A673 (cell line): ENCODE results near the gene GRIK2. TPM values are rescaled to one million over a fixed set of nuclear protein-coding genes. Genes with fewer than 3 reads are reported as not detected.

Experiments
- BruUV-seq: library from RNA; stranded (reverse); fragments of 400-500 nt; replicated peaks from 2 replicates; lab custom pipeline; 2021; lab: Mats Ljungman, UMichigan
- CTCF ChIA-PET: fragments of 300-600 bp; sonication (Branson Sonifier 250); formaldehyde crosslinking; loops from one replicate; lab custom pipeline; 2022; ENCODE audit warnings: antibody characterized with exemption; lab: Charles Lee
- POLR2A ChIA-PET: fragments of 300-600 bp; sonication (Branson Sonifier 250); formaldehyde crosslinking; loops from one replicate; lab custom pipeline; 2022; ENCODE audit warnings: antibody characterized with exemption; ENCODE audit not compliant: low non-redundant PET; lab: Charles Lee
- DNase-seq: peaks from one replicate; pipeline ENCODE4 v3.0.0-alpha.2; 2015; ENCODE audit warnings: low spot score
- H3K27ac ChIP-seq: fragments of 200-600 bp; sonication (generic); 2 replicates; pipeline ENCODE4 v1.5.1; 2016; ENCODE audit warnings: mixed run types, low read depth, mild to moderate bottlenecking, mixed read lengths, antibody characterized with exemption, low read length; ENCODE audit not compliant: poor library complexity, severe bottlenecking
- H3K27me3 ChIP-seq: fragments of 200-600 bp; sonication (generic); replicated peaks from 2 replicates; pipeline ENCODE4 v1.6.1; 2017; ENCODE audit warnings: mixed run types, low read depth, mild to moderate bottlenecking, mixed read lengths, antibody characterized with exemption, low read length; ENCODE audit not compliant: insufficient read depth, poor library complexity
- H3K36me3 ChIP-seq: fragments of 200-600 bp; sonication (generic); 2 replicates; pipeline ENCODE4 v1.6.1; 2016; ENCODE audit warnings: mixed run types, mild to moderate bottlenecking, mixed read lengths, antibody characterized with exemption, low read length; ENCODE audit not compliant: insufficient read depth, poor library complexity, severe bottlenecking
- H3K4me1 ChIP-seq: fragments of 200-600 bp; sonication (generic); 2 replicates; pipeline ENCODE4 v1.6.1; 2017; ENCODE audit warnings: mixed run types, mild to moderate bottlenecking, mixed read lengths, antibody characterized with exemption, low read length; ENCODE audit not compliant: insufficient read depth, poor library complexity, severe bottlenecking
- H3K4me3 ChIP-seq: fragments of 200-600 bp; sonication (generic); 2 replicates; pipeline ENCODE4 v1.5.1; 2016; ENCODE audit warnings: low read depth, mixed run types, mild to moderate bottlenecking, mixed read lengths, low read length; ENCODE audit not compliant: poor library complexity, severe bottlenecking
- H3K9me3 ChIP-seq: fragments of 200-600 bp; sonication (generic); 2 replicates; pipeline ENCODE4 v1.6.1; 2016; ENCODE audit warnings: mixed run types, low read depth, mild to moderate bottlenecking, mixed read lengths, antibody characterized with exemption, low read length; ENCODE audit not compliant: poor library complexity, severe bottlenecking
- EZH2 ChIP-seq: fragments of 200-600 bp; sonication (generic); IDR thresholded peaks from 2 replicates; pipeline ENCODE4 v1.6.1; 2017; ENCODE audit warnings: borderline replicate concordance, low read depth, mild to moderate bottlenecking, mixed read lengths, antibody characterized with exemption, low read length; ENCODE audit not compliant: poor library complexity, severe bottlenecking
- intact Hi-C: fragments of 100-400 bp; cut with micrococcal nuclease; formaldehyde crosslinking; loops from one replicate; pipeline ENCODE4 v1.10.0; 2022; ENCODE audit not compliant: unreplicated experiment
- total RNA-seq: library from RNA; stranded (reverse); gene quantifications from 2 replicates; pipeline ENCODE4 v1.2.3, GENCODE V29; 2021
- TF ChIP-seq, protein P1 (sequence below): fragments of 300-800, 200-600 bp; sonication (generic); conservative IDR thresholded peaks from 2 replicates; pipeline ENCODE4 v1.5.1; 2017; ENCODE audit warnings: low read depth, mild to moderate bottlenecking, antibody characterized with exemption, low read length, moderate library complexity, mixed read lengths

The GRIK2 gene
- total RNA-seq, 1 experiment from 2014 or later = 62.1 TPM

DNA sequence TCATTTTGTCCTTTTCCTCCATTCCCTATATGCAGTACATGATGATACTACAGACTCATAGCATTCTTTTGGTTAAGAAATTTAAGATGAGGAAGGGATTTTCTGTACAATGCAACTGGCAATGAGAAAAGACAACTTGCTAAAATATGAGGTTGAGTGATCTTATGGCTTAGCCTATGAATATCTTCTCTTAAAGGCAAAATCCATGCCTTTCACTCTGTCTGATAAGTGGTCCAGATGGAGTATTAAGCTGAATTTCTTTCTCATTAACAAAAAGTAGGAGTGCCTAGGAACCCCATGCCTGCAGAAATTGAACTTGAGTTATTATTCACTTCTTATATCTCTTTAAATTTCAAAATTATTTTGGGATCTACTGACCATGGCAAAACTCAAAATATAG is 135.3 kb downstream of the GRIK2 start:
- no peak overlapping the region for H3K4me3 ChIP-seq
- no peaks in the 10 kb centered on the region for H3K4me1 ChIP-seq
- no peak overlapping the region for H3K27ac ChIP-seq
- POLR2A ChIA-PET = no interaction called here
- CTCF ChIA-PET = no interaction called here
- no peak for DNase-seq
- no peaks in the 10 kb centered on the region for H3K27me3 ChIP-seq
- H3K9me3 ChIP-seq = no peaks in the 10 kb centered on the region
- H3K36me3 ChIP-seq = no peaks in the 10 kb centered on the region
- no TSS peak for BruUV-seq
- intact Hi-C loops = no loop called here
- TF ChIP-seq, protein P1, sequence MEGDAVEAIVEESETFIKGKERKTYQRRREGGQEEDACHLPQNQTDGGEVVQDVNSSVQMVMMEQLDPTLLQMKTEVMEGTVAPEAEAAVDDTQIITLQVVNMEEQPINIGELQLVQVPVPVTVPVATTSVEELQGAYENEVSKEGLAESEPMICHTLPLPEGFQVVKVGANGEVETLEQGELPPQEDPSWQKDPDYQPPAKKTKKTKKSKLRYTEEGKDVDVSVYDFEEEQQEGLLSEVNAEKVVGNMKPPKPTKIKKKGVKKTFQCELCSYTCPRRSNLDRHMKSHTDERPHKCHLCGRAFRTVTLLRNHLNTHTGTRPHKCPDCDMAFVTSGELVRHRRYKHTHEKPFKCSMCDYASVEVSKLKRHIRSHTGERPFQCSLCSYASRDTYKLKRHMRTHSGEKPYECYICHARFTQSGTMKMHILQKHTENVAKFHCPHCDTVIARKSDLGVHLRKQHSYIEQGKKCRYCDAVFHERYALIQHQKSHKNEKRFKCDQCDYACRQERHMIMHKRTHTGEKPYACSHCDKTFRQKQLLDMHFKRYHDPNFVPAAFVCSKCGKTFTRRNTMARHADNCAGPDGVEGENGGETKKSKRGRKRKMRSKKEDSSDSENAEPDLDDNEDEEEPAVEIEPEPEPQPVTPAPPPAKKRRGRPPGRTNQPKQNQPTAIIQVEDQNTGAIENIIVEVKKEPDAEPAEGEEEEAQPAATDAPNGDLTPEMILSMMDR = no peak
- TF ChIP-seq EZH2 = no peak

DNA sequence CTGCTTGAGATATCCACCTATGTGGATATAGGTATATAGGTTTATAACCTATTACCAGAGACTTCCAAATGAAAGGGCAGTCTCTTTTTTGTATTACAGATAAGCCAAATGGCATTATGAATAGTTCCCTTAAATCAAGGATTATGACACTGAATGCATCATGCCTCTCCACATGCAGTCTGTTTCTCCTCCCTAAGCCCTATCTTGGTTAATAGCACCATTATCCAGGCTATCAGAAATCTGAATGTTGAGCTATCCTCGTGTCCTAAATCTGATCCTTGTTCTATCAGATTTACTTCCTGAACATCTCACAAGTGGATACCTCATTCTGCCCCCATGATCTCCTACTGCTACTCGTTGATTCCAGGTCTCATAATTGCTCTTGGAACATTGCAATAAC is 138.0 kb downstream of the GRIK2 start:
- H3K27me3 ChIP-seq = no peaks in the 10 kb centered on the region
- no TSS peak for BruUV-seq
- no peak for DNase-seq
- H3K27ac ChIP-seq = no peak overlapping the region
- H3K4me3 ChIP-seq = no peak overlapping the region
- no peaks in the 10 kb centered on the region for H3K4me1 ChIP-seq
- no peaks in the 10 kb centered on the region for H3K36me3 ChIP-seq
- no peak for TF ChIP-seq EZH2
- TF ChIP-seq, protein P1 = no peak
- intact Hi-C loops = no loop called here
- ChIA-PET CTCF (no interaction called here), POLR2A (no interaction called here)
- no peaks in the 10 kb centered on the region for H3K9me3 ChIP-seq

DNA sequence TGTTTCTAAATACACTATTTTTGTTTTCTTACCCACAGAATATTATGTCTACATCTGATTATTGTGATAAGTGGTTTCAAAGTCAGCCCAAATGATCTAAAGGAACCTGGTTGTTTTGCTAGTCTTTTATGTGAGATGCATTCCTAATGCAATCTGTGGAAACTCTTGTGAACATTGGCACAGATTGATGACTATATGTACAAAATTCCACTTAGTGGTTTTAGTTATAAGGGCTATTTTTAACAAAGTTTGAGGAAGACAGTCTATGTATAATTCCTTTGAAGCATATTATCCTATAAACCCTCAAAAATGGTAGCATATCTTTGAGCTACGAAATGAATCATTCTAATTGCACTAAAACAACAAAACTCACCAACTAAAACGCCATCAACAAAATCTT is 140.9 kb downstream of the GRIK2 start:
- BruUV-seq = no TSS peak
- H3K36me3 ChIP-seq = no peaks in the 10 kb centered on the region
- no peaks in the 10 kb centered on the region for H3K9me3 ChIP-seq
- intact Hi-C loops = no loop called here
- H3K27ac ChIP-seq = no peak overlapping the region
- H3K4me3 ChIP-seq = no peak overlapping the region
- no peaks in the 10 kb centered on the region for H3K27me3 ChIP-seq
- POLR2A ChIA-PET = no interaction called here
- no peak for DNase-seq
- TF ChIP-seq, protein P1 = no peak
- no peak for TF ChIP-seq EZH2
- CTCF ChIA-PET = no interaction called here
- peaks cover 5% of the 10 kb centered on the region for H3K4me1 ChIP-seq
